HG02884 (cell line): ENCODE results near the gene ISG20.
A peak's percentile ranks its signal among the peaks of the same experiment; 100 is the strongest.

Experiments used
- ATAC-seq: cut with Tn5 transposase; IDR thresholded peaks from one replicate; pipeline ENCODE4 v1.9.1; 2021; ENCODE audit warnings: mild to moderate bottlenecking, moderate library complexity; ENCODE audit not compliant: unreplicated experiment

The ISG20 gene

GRCh38 chr15:88680241-88681001 is 41.6 kb downstream of the ISG20 start:
- ATAC-seq, result no peak

- ATAC-seq, result no peak
Measured at GRCh38 chr15:88681610-88682221, 42.9 kb downstream of the ISG20 start.

- ATAC-seq, result no peak
Measured at GRCh38 chr15:88684345-88684744, 45.5 kb downstream of the ISG20 start.

GRCh38 chr15:88686166-88686565 is 47.4 kb downstream of the ISG20 start:
- no peak for ATAC-seq

- no peak for ATAC-seq
Measured at GRCh38 chr15:88688394-88688933, 49.6 kb downstream of the ISG20 start.

GRCh38 chr15:88690331-88690730 is 51.5 kb downstream of the ISG20 start:
- no peak for ATAC-seq

GRCh38 chr15:88693191-88693590 is 54.4 kb downstream of the ISG20 start:
- ATAC-seq, result no peak

- ATAC-seq, result no peak
Measured at GRCh38 chr15:88695101-88695500, 56.3 kb downstream of the ISG20 start.

GRCh38 chr15:88695691-88696251 is 57.0 kb downstream of the ISG20 start:
- no peak for ATAC-seq

- ATAC-seq, result no peak
Measured at GRCh38 chr15:88696254-88696653, 57.4 kb downstream of the ISG20 start.

- ATAC-seq, result no peak
Measured at GRCh38 chr15:88697276-88697675, 58.5 kb downstream of the ISG20 start.

GRCh38 chr15:88699861-88700260 is 61.0 kb downstream of the ISG20 start:
- no peak for ATAC-seq

GRCh38 chr15:88700716-88701115 is 61.9 kb downstream of the ISG20 start:
- ATAC-seq, result no peak

- peak; percentile 48 for ATAC-seq
Measured at GRCh38 chr15:88701561-88702095, 62.8 kb downstream of the ISG20 start.

- no peak for ATAC-seq
Measured at GRCh38 chr15:88702983-88703382, 64.2 kb downstream of the ISG20 start.

GRCh38 chr15:88703533-88703932 is 64.7 kb downstream of the ISG20 start:
- ATAC-seq, result no peak

GRCh38 chr15:88704791-88705768 is 66.3 kb downstream of the ISG20 start:
- ATAC-seq, result no peak

- no peak for ATAC-seq
Measured at GRCh38 chr15:88705769-88706165, 67.0 kb downstream of the ISG20 start.
